ENCODE data around the gene PSME1. TPM values are rescaled to one million over a fixed set of nuclear protein-coding genes. Genes with fewer than 3 reads are reported as not detected.

PSME1 gene
- total and polyA plus RNA-seq, 2 of the 13 experiments (the other 11 are each of a cell fraction or from before 2014, with no cell fraction given): 159 to 608 TPM

- TF ChIP-seq, protein P1, sequence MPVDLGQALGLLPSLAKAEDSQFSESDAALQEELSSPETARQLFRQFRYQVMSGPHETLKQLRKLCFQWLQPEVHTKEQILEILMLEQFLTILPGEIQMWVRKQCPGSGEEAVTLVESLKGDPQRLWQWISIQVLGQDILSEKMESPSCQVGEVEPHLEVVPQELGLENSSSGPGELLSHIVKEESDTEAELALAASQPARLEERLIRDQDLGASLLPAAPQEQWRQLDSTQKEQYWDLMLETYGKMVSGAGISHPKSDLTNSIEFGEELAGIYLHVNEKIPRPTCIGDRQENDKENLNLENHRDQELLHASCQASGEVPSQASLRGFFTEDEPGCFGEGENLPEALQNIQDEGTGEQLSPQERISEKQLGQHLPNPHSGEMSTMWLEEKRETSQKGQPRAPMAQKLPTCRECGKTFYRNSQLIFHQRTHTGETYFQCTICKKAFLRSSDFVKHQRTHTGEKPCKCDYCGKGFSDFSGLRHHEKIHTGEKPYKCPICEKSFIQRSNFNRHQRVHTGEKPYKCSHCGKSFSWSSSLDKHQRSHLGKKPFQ (CRISPR knock-in tag; IDR thresholded peaks at IDR 0.05; ENCODE audit: insufficient replicate concordance): no peak
- TF ChIP-seq ZNF263 (CRISPR knock-in tag; IDR thresholded peaks at IDR 0.05): peak; percentile 74
- TF ChIP-seq ARNT2 (CRISPR knock-in tag; IDR thresholded peaks at IDR 0.05; ENCODE audit: low read depth): peak; percentile 99
- TF ChIP-seq ZKSCAN5 (CRISPR knock-in tag; IDR thresholded peaks at IDR 0.05): peak; percentile 93
- TF ChIP-seq ZNF317 (CRISPR knock-in tag; IDR thresholded peaks at IDR 0.05): peak; percentile 91
- no peak for TF ChIP-seq HNRNPK (IDR thresholded peaks at IDR 0.05; ENCODE audit: low read depth, low read length, poor library complexity, severe bottlenecking)
- TF ChIP-seq ZFX (CRISPR knock-in tag; IDR thresholded peaks at IDR 0.05; ENCODE audit: low read depth): peak; percentile 97
- TF ChIP-seq ZNF788 (CRISPR knock-in tag; IDR thresholded peaks at IDR 0.05; ENCODE audit: borderline replicate concordance): peak; percentile 98; the same call in 1 of the 2 replicates
- peak; percentile 95 for TF ChIP-seq ZNF567 (CRISPR knock-in tag; IDR thresholded peaks at IDR 0.05; ENCODE audit: borderline replicate concordance)
- TF ChIP-seq, protein P2, sequence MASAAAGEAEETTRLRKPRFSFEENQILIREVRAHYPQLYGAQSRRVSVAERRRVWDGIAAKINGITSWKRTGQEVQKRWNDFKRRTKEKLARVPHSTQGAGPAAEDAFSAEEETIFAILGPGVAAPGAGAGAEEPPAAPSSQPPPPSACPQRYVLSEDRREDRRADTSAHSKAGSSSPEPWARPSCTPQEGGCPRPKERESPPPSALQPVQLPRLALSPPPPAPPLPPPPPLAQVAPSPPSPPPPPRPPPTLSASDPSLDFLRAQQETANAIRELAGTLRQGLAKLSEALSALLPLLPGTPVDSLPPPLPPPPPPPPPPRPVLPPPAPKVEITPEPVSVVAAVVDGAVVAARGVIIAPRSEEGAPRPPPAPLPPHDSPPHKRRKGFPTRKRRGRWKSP (CRISPR knock-in tag; IDR thresholded peaks at IDR 0.05): no peak
- peak; percentile 97 for TF ChIP-seq HIC2 (CRISPR knock-in tag; IDR thresholded peaks at IDR 0.05; ENCODE audit: low read depth)
- peak; percentile 59 for TF ChIP-seq SIN3B (IDR thresholded peaks at IDR 0.05; ENCODE audit: low read length)
- peak; percentile 98 for TF ChIP-seq RBM22 (optimal IDR thresholded peaks at IDR 0.05; ENCODE audit: low read length)
- TF ChIP-seq NCOA2 (CRISPR knock-in tag; IDR thresholded peaks at IDR 0.05): peak; percentile 91
- peak; percentile 49 for TF ChIP-seq CTCF (CRISPR knock-in tag; IDR thresholded peaks at IDR 0.05)
- TF ChIP-seq, protein P3, sequence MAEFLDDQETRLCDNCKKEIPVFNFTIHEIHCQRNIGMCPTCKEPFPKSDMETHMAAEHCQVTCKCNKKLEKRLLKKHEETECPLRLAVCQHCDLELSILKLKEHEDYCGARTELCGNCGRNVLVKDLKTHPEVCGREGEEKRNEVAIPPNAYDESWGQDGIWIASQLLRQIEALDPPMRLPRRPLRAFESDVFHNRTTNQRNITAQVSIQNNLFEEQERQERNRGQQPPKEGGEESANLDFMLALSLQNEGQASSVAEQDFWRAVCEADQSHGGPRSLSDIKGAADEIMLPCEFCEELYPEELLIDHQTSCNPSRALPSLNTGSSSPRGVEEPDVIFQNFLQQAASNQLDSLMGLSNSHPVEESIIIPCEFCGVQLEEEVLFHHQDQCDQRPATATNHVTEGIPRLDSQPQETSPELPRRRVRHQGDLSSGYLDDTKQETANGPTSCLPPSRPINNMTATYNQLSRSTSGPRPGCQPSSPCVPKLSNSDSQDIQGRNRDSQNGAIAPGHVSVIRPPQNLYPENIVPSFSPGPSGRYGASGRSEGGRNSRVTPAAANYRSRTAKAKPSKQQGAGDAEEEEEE (CRISPR knock-in tag; IDR thresholded peaks at IDR 0.05; ENCODE audit: borderline replicate concordance): peak; percentile 98
- peak; percentile 74; the same call in 1 of the 2 replicates for TF ChIP-seq KLF13 (CRISPR knock-in tag; IDR thresholded peaks at IDR 0.05)
- no peak; the same call in 1 of the 2 replicates for TF ChIP-seq FOXM1 (CRISPR knock-in tag; IDR thresholded peaks at IDR 0.05)
Observed at GRCh38 chr14:24095271-24096068, 40.5 kb upstream of the PSME1 start (continued).

Measured in HepG2 (cell line).